Cardiac fibroblast (primary cell): ENCODE results near the gene SH3D21.
A peak's percentile ranks its signal among the peaks of the same experiment; 100 is the strongest.

Experiments
- DNase-seq, 2 donors: peaks; one replicate each; pipeline versions ENCODE4 v3.0.0 to v3.0.0-alpha.2; 2010; ENCODE audit warnings: low read depth in 2 of 2
- H3K4me3 ChIP-seq, 2 donors: replicated peaks in 1 of 2; 1 replicate in 1 of 2; 2 replicates in 1 of 2; pipeline ENCODE4 v1.5.1; 2011; ENCODE audit warnings: low read depth in 2 of 2, low read length in 2 of 2, mild to moderate bottlenecking in 2 of 2, moderate library complexity in 1 of 2
- TF ChIP-seq, protein P1 (sequence below): IDR thresholded peaks from one replicate; pipeline ENCODE4 v1.5.1; 2011; ENCODE audit warnings: low read depth, mild to moderate bottlenecking, low read length, inconsistent platforms

Gene SH3D21

DNA sequence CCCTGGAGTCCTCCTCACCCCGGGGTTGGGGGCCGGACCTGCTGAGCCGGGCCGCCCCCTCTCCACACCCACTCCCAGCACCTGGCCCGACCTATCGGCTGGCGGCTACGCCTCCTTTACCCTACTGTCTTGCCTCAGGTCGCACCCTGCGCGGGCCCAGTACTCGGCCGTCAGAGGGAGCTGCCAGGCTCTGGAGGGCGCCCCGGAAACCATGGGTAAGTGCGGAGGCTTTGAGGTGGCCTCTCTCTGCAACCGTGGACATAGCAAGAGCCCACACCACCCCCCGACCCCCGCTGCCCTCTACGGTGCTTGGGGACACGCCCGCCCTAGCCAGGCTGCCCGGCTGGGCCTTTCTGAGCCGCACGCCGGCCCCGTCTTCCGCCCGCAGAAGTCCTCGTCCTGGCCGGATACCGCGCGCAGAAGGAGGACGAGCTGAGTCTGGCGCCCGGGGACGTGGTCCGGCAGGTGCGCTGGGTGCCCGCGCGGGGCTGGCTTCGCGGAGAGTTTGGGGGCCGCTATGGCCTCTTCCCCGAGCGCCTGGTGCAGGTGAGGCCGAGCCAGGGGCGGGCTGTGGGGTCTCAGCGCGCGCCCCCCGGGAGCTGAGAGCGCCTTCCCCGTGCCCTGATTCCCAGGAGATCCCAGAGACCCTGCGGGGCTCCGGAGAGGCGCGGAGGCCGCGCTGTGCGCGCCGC is at the start of gene SH3D21:
SH3D21 (plus strand) TSS at position 159 of the 692 bp plus-strand sequence; CDS start at position 212, 53 bp downstream.
- H3K4me3 ChIP-seq, result peak within 1 kb of the TSS; percentile 47 to 74
- TF ChIP-seq, protein P1, sequence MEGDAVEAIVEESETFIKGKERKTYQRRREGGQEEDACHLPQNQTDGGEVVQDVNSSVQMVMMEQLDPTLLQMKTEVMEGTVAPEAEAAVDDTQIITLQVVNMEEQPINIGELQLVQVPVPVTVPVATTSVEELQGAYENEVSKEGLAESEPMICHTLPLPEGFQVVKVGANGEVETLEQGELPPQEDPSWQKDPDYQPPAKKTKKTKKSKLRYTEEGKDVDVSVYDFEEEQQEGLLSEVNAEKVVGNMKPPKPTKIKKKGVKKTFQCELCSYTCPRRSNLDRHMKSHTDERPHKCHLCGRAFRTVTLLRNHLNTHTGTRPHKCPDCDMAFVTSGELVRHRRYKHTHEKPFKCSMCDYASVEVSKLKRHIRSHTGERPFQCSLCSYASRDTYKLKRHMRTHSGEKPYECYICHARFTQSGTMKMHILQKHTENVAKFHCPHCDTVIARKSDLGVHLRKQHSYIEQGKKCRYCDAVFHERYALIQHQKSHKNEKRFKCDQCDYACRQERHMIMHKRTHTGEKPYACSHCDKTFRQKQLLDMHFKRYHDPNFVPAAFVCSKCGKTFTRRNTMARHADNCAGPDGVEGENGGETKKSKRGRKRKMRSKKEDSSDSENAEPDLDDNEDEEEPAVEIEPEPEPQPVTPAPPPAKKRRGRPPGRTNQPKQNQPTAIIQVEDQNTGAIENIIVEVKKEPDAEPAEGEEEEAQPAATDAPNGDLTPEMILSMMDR, result no peak
- DNase-seq, result peak; percentile 25 to 36

DNA sequence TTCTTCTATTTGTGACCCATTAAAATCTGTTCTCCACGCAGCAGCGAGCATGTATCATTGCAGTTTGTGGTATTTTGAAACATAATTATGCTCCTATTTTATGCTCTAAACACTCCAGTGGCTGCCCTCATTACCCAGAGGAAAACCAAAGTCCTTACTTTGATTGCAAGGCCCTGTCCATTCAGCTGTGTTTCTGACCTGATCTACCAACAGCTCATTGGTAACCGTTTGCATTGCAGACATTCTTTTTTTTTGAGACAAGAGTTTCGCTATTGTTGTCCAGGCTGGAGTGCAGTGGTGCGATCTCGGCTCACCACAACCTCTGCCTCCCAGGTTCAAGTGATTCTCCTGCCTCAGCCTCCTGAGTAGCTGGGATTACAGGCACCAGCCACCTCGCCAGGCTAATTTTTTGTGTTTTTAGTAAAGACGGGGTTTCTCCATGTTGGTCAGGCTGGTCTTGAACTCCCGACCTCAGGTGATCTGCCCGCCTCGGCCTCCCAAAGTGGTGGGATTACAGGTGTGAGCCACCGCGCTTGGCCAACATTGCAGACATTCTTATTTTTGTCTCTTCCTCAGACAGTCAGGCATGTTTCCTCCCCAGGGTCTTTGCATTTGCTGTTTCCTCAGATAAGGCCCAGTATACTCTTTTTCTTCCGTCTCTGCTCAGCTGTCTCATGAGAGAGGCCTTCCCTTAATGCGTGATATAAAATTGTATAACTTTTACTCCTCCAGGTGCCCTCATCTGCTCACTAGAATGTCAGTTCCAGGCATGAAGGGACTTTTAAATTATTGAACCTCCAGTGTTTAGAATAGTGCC is 49.4 kb upstream of the SH3D21 start:
- TF ChIP-seq, protein P1, result no peak
- H3K4me3 ChIP-seq, result no peak overlapping the region
- DNase-seq, result no peak

DNA sequence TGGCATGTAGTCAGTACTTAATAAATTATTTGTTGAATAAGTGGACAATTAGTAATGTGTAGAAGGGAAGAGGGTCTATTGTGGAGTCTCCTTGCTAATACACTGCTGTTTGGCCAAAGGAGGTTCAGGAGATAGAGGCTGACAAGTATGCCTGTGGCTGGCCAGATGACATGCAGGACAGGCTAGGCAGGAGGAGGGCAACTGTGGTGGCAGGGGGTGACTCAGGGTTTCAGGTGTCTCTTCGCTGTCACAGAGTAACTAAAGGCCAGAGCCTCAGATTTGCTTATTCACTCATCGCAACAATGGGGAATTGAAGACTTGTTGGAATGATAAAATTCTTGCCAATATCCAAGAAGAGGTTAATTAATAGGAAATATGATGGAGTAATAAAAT is 48.8 kb upstream of the SH3D21 start:
- no peak overlapping the region for H3K4me3 ChIP-seq
- TF ChIP-seq, protein P1, result no peak
- no peak for DNase-seq

DNA sequence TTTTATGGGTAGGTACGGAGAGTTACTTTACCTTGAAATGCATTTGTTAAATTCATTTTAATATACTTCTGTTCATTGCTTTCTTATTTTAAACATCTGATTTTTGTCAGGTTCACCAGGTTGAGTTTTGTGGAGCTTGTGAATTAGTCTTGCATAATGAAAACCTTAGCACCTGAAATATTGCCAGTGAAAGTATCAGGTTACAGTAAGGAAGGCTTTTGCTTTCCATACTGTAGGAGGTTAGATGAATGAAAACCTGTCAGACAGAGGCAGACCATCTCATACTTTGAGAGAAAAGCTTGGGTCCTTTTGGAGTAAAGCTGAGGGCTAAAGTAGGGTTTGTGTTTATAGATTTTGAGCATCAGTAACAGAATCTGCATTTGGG is 47.2 kb upstream of the SH3D21 start:
- H3K4me3 ChIP-seq, result no peak overlapping the region
- peak in 1 of 2 donors; percentile 29 for DNase-seq
- TF ChIP-seq, protein P1, result no peak

DNA sequence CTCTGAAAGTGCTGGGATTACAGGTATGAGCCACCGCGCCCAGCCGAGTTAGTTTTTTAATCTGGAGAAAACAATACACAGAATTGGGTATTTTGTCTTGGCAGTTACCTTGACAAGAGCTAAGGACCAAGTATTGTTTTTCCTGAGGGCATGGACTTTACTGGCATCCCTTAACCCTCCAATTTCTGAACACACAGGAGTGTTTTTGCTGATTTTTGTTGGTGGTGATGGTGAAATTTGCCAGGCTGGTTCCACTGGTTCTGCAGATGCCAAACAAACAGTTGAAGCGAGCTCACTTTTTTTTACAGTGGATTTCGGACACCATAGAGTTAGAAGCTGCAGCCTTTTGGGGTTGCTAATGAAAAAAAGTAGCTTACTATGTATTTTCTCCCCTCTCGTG is 37.2 kb upstream of the SH3D21 start:
- no peak for DNase-seq
- TF ChIP-seq, protein P1, result no peak
- H3K4me3 ChIP-seq, result no peak overlapping the region

DNA sequence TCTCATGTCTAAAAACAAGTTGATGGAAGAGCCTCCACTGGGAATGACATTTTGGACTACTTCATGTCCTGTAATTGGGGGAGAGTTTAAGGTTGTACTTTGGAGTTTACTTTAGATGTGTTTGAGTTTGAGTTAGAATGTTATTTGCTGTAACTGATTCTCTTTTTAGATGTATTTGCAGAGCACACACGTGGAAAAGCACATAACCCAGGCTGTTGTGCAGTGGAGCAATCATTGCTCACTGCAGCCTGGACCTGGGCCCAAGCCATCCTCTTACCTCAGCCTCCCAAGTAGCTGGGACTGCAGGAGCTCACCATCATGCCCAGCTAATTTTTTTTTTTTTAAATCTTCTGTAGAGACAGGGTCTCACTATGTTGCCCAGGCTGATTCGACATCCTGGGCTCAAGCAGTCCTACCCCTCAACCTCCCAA is 36.7 kb upstream of the SH3D21 start:
- peak; percentile 30 to 45 for DNase-seq
- no peak overlapping the region for H3K4me3 ChIP-seq
- TF ChIP-seq, protein P1, result no peak
